Amygdala (tissue), 56 donors: ENCODE results near the gene SMTNL2.
"Not testable (repeated sequence)": the region's sequence is repeated elsewhere in the genome, so short reads cannot be mapped to it uniquely, and the experiment has no call there.

Source experiments
- DNase-seq, 56 donors: peaks; one replicate each; lab custom pipeline; 2025; lab: John Stamatoyannopoulos, UW

Gene SMTNL2

DNA sequence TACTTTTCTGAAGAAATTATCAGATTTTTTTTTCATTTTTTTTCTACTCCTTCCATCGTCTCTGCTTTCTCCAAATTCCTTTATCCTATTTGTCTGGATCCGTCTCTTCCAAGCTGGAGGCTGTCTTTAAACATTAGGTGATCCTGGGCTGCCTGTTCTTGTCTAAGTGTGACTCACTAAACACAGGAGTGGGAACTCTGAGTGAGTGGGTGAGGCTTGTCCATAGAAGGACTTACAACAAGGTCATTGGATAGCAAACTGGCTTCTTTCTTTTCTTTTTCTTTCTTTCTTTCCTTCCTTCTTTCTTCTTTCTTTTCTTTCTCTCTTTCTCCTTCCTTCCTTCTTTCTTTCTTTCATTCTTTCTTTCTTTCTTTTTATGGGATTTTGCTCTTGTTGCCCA lies 38.9 kb downstream of the SMTNL2 start:
- no peak for DNase-seq

DNA sequence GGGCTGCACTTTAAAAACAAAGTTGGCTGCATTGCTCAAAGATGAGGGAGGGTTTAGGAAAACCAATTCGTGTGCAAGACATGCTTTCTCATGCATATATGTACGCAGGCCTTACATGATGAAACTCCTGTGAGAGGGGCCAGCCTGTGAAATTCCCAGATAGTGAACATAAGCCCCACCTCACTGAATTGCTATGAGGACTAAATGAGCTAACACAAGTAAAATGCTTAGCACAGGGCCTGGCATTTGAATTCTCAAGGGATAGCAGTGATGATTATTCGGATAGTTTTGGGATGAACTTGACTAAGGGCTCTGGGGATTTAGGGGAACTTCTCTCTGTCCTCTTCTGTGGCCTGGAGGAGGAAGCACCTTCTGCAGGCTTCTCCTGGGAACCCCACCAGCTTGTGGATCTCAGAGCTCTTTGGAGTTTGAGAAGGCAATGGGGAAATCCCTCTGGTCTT lies 40.2 kb downstream of the SMTNL2 start:
- not testable (repeated sequence) for DNase-seq

DNA sequence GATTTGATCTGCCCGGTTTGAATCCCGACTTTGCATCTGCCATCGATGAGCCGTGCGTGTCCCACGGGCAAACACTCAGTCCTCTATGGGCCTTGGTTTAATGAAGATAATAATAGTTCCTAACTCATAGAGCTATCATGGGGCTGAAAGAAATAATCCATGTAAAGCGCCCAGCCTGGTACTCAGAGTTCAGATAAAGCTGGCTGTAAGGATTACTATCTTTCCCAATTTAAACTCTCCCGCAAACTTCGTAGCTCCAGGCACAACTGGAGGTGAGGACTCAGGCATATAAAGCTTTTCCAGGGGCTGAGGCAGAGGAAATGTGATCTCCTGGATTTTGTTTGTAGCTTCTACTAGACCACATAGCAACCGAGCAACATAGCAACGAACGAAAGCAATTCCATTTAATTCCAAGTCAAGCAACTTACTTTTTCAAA lies 40.9 kb downstream of the SMTNL2 start:
- DNase-seq, result no peak

DNA sequence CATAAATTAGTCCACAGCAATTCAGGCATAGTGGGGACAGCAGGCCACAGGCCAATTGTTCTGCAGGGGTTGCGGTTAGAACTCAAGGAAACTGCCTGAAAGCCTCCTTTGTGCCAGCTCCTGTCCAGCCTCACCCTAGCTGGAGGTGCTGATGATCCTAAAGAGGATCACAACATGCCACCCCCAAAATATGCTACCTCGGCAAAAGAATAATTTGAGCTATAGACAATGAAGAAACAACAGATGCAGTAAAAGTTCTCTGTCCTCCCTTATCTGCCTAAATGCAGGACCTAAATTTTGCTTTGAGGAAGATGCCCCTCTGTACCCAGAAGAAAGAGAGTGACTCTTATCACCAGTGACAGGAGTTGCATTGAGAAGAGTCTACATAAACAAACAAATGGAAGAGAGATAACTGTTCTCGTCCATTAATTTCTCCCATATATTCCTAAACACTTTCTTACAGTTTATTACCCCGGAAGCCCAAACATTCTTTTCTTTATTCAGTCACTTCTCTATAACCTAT lies 42.5 kb downstream of the SMTNL2 start:
- no peak for DNase-seq

DNA sequence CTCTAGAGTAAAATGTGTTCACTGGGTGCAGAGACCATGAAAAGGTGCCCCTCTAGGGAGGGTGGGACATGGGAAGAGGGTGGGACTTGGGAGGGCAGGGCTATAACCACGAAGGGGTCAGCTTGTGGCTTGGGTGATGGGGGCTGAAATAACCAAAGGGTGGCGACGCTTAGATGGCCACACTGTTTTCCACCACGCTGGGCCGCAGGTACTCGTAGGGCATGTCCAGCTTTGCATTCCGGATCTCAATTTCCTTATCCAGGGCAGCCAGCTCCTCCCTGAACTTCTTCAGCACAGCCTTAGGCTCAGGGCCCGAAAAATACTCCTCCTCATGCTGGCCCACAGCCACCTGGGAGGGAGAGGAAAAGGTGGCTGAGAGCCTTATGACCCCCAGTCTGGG lies 47.1 kb downstream of the SMTNL2 start:
- DNase-seq, result no peak

DNA sequence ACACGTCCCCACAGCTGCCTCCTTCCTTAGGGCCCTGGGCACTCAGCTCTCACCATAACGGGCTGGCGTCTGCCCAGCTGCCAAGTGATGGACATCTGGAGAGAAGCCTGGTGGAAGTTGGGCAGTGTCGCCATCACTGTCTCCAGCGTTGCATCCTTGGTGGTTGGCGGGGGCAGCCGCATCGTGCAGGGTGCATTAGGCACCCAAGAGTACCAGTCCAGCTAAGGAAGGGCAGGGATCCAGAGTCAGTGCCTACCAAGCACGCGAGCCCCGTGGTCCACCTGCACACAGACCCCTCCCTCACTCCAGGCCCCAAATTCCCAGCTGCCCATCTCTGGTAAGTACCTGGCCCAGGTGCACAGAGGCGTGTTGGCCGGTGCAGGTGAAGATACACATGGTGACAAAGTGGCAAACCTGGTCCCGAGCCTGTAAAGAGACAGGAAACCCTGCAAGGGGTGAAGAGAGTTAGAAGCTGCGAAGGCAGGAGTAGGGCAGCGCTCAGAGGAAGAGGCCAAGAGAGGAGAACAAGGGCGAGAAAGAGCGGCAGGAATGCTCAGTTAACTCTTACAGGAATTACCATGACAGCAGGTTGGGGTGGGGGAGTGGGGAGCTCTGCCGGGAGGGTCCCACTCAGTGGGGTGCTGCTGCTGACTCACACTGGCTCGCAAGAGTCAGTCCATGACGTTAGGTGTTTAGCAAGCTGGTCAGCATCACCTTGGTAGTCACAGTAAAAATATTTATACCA lies 47.7 kb downstream of the SMTNL2 start:
- DNase-seq, result no peak

DNA sequence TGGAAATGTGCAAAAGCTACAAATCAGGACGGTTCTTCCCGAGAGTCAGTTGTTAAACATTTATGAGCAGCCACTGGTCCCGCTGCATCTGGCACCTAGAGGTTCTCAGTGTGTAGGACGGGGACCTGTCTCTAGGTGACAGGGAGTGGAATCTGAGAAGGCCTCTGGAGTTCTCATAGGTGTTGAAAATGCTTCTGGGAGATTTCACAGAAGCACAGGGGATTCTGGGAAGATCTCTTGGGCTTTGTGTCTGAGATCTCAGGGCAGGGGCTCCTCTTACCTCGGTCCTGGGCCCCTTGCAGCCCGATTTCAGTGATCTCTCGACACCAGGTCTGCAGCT lies 48.2 kb downstream of the SMTNL2 start:
- DNase-seq, result no peak

DNA sequence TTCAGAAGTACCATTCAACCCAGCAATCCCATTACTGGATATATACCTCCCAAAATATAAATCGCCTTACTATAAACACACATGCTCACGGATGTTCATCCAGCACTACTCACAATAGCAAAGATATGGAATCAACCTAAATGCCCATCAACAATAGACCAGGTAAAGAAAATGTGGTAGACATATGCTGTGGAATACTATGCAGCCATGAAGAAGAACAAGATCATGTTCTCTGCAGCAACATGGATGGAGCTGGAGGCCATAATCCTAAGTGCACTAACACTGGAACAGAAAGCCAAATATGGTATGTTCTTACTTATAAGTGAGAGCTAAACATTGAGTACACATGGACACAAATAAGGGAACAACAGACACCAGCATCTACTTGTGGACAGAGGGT lies 49.3 kb downstream of the SMTNL2 start:
- no peak for DNase-seq

DNA sequence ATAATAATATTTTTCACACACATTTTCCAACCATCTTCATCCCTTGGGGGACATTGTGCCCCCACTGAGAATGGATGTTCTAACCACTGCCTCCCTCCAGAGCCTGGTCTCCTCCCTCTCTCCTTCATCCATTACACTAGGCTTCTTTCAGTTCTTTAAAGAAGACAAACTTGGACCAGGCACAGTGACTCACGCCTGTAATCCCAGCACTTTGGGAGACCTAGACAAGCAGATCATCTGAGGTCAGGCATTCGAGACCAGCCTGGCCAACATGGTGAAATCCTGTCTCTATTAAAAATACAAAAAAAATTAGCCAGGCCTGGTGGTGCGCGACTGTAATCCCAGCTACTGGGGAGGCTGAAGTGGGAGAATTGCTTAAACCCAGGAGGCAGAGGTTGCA lies 50.6 kb downstream of the SMTNL2 start:
- no peak for DNase-seq

DNA sequence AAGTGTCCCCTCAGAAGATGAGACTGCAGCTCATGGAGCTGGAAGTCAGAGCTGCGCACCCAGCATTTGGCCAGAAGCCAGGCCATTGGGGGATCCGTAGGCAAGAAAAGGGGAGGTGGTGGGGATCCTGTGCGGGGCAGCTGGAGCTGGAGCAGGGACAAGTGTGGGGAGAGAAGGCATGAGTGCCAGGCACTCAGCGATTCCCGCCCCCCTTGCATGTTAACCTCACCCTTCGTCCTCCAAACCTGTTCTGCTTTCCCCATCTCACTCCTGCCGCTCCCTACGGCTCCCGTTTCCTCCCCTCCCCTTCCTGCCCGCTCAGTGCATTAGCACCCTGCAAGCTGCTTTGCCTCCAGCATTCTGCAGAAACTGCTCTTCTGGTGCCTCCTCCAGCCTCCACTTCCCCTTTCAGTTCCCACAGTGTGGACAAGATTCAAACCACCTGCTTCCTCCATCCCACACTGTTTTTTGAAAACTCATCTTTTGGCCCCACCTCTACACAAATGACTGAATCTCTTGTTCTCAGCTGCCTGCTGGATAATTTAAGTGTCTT lies 51.6 kb downstream of the SMTNL2 start:
- DNase-seq, result peak in 11 of 56 donors; percentile 4 to 20 (median 11)

DNA sequence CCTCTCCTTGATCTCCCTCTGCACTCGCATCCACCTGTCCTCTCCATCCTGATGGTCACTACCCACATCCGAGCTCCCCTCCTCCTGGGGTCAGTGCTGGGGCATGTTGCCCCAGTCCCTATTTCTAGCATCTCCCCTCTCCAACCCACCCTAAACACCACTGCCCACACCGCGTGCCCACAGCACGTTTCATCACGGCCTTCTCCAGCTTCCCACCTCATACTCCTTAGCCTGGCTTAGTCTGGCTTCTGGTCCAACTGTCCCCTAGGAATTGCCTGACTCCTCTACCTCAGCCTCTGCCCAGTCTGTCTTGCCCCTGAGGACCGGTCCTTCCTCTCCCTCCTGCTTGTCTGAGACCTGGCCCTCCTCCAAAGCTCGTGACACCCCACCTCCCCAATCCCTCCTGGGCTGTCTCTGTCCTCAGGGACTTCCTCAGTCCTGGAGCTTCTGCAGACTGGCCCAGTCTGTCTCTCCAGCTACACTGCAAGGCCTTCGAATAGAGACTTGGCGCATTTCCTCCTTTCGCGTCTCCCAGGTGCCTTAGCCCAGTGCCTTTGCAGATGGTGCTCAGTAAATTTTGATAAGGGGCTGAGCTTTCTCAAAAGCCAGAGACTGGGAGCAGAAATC lies 52.3 kb downstream of the SMTNL2 start:
- no peak for DNase-seq

DNA sequence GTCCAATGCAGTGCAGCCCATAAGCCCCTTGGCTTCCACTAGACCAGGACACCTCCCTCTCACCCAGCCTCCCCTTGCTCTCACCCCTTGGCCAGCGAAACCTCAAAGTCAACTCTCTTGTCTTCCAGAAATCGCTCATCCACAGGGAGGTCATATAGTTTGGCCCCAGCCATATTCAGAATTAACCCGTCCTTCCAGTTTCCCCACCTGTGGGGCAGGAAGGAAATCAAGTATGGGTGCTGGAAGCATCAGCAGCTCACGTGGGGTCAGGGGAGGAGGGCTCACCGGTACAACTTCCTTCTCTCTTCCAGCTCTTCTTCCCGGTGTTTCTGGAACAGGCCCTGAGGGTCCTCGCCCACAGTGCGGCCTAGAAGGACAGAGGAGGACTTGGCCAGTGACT lies 54.4 kb downstream of the SMTNL2 start:
- DNase-seq, result not testable (repeated sequence)

DNA sequence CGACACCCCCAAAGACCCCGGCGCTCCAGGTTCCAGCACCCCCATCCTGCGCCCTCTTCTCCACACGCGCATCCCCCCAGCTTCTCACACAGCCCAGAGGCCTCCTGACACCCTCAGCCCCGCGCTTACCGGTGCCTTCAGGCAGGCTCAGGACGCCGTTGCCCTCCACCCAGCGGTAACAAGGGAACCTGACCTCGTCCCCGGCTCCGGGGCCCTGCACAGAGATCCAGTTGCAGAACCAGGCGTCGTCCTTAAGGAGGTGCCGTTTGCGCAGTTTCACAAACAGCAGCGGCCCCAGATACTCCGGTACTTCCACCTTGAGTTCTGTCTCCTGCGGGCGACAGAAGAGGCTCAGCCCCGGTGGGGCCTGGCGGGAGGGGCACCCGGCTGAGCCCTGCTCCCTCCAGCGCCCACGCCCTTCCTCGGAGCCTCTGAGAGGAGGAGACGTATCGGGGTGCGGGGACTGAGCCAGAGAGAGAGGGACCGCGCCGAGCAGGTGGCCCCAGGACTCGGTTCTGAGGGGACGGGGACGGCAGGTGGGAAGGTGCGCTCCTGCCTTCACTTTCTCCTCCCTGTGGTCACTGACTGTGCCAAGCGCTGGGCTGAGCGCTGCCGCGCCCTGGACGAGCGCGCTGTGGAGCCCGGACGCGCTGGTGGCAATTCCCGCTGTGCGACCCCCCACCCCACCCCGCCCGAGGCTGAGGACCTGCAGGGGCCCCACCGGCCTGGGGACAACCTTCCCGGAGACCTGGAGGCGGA lies 55.2 kb downstream of the SMTNL2 start:
- DNase-seq, result not testable (repeated sequence)

DNA sequence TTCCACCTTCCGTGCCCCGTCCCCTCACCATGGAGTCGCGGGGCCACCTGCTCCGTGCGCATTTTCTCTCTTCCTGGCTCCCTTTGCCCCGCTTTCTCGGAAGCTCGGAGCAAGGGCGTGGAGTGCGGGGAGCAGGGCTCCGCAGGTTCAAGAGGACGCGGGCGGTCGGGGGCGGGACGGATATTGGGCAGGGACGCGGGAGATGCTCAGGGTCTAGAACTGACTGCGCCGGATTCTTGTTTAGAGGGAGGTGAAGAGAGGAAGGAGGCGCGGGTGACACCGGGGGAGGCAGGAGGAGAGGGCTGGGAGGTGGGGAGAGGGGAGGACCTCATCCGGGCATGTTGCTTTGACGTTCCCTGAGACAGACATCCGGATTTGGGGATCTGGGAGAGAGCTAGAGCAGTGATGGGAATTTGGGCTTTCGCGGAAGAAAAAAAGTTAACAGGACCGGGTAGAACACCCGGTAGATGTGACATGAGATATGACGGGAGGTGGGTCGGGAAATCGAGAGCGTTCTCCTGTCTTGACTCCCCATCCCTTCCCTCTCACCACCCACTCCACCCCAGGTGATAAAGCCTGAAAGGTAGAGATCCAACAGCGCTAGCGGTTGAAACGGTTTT lies 56.4 kb downstream of the SMTNL2 start:
- not testable (repeated sequence) for DNase-seq

DNA sequence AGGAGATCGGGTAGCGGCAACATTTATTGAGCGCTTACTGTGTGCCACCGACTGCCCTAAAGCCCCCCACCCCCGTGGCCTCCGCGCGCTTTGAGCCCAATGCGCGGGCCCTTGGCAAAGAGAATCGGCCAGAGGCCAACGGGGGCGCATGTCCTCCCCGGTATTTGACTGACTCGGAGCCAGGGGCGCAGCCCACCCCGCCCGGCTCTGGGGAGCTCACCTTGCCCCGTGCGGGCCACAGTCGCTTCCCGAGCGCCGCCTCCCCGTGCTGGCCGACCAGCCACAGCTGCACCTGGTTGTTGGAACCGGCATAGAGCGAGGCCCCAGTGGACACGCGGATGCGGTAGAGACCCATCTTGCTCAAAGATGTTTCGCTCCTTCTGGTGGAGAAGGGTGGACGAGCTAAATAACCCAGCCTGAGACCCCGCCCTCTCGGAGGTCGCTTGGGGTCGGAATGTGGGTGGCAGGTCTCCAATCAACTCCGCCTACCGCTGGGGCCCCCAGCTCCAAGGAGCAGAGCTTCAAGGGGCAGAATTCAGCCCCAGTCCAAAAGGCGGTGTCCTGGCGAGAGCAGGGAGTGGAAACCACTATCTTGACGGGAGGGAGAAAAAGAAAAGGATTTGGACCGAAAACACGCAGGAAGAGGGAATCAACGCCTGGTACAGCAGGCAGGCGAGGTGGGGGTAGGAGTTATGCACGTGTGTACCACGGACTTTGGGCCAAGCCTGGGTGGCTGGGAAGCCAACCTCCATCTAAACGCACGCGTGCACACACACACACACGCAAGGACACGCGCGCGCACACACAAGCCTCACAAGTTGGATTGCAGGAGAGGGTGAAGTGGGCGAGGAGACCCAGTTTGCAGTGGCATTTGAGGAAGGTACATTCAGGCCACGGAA lies 57.2 kb downstream of the SMTNL2 start, which contains the start of gene ALOX15:
Gene ALOX15, minus strand, starts transcription at position 382 of the 899 bp plus-strand sequence. Its CDS starts 27 bp downstream, at position 355.
- no peak for DNase-seq

DNA sequence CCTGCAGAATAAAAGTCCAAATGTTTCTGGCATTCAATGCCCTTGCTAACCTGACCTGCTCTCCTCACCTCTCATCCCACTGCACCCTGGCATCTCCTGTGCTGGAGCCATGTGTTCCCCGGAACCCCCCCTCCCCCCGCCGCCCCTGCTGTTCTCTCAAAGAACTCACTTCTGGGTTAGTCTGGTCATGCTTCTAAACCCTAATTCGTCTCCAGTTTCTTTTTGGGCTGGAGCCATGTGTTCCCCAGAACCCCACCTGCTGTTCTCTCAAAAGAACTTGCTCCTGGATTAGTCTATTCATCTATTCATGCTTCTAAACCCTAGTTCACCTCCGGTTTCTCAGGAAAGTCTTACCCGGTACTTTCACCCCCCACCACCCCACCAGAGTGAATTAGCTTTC lies 58.0 kb downstream of the SMTNL2 start:
- DNase-seq, result no peak

DNA sequence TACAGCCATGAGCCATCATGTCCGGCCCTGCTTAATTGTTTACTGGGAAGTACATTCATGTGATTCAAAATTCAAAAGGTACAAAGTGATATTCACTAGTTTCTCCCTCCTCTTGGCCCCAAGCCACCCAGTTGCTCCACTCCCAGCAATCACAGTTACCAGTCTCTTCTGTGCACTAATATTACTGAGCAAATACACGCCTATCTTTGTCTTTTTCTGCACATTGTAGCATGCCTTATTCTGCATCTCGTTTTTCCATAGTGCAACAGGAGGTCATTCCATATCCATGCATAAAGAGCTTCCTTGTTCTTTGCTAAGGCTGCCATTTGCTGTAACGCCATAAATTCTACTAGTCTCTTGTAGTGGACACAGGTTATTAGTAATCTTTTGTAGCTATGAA lies 59.3 kb downstream of the SMTNL2 start:
- DNase-seq, result no peak

DNA sequence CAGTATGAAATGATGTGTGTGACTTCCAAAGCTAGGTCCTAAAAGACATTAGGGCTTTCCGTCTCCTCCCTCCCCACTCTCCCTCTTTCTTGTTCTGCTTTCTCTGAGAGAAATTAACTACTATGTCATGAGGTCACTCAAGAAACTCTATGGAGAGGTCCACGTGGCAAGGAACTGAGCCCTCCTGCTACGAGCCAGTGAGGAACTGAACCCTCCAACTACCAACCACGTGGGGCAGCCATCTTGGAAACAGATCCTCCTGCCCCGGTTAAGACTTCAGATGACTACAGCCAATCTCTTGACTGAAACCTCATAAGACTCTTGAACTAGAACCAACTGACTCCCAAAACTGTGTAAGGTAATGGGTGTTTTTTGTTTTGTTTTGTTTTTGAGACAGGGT lies 61.3 kb downstream of the SMTNL2 start:
- peak in 2 of 56 donors; percentile 7 to 44 for DNase-seq

DNA sequence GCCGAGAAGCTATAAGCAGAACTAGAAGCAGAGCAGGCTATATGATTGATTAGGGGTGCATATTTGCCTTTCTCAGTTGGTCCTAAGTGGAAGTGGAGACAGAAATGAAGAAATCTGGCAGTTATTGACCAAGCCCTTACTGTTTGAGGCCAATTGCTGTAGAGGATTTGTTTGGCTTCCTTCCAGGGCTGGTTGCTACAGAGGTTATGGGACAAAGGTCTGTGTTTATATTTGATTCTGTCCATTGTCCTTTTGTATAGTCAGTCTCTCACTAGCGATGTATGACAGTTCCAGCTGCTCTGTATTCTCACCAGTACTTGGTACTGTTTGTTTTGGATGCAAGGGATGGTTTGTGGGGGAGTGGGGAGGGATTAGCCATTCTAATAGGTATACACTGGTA lies 64.4 kb downstream of the SMTNL2 start:
- DNase-seq, result no peak
